Natural killer cell (primary cell): ENCODE data around the gene ST3GAL2. TPM values are rescaled to one million over a fixed set of nuclear protein-coding genes. Genes with fewer than 3 reads are reported as not detected.

ENCODE experiments used
- ATAC-seq, 3 donors: fragments of 150-1000 bp in 2 of 3; fragments of 200-7000 bp in 1 of 3; cut with Tn5 transposase; 1 replicate in 1 of 3; 2 replicates in 2 of 3; pipeline ENCODE4 v1.10.0; 2021; ENCODE audit warnings: mild to moderate bottlenecking in 2 of 3, moderate library complexity in 2 of 3
- DNase-seq, 2 donors: peaks; one replicate each; pipeline versions ENCODE4 v3.0.0 to v3.0.0-alpha.2; 2013 to 2021; ENCODE audit warnings: mixed read lengths in 1 of 2
- H3K27ac ChIP-seq: one replicate; pipeline ENCODE4 v1.5.1; 2013; ENCODE audit warnings: mild to moderate bottlenecking, low read length
- H3K27me3 ChIP-seq: one replicate; pipeline ENCODE4 v1.6.1; 2013; ENCODE audit warnings: low read length; ENCODE audit not compliant: control insufficient read depth, insufficient read depth
- H3K36me3 ChIP-seq: one replicate; pipeline ENCODE4 v1.6.1; 2013; ENCODE audit warnings: low read length; ENCODE audit not compliant: control insufficient read depth, insufficient read depth
- H3K4me1 ChIP-seq: one replicate; pipeline ENCODE4 v1.6.1; 2013; ENCODE audit warnings: low read length; ENCODE audit not compliant: control insufficient read depth, insufficient read depth
- H3K4me3 ChIP-seq: one replicate; pipeline ENCODE4 v1.5.1; 2013; ENCODE audit warnings: low read length
- H3K9me3 ChIP-seq: one replicate; pipeline ENCODE4 v1.6.1; 2013; ENCODE audit warnings: low read length; ENCODE audit not compliant: control insufficient read depth, insufficient read depth
- H3K27ac Mint-ChIP-seq, 2 donors: one replicate each; pipeline ENCODE4 v1.8.0; 2022; ENCODE audit warnings: mild to moderate bottlenecking in 2 of 2, mixed read lengths in 2 of 2, moderate library complexity in 1 of 2
- H3K27me3 Mint-ChIP-seq, 2 donors: one replicate each; pipeline ENCODE4 v1.8.0; 2022; ENCODE audit warnings: low read depth in 2 of 2, mixed read lengths in 2 of 2
- H3K36me3 Mint-ChIP-seq: one replicate; pipeline ENCODE4 v1.8.0; 2022; ENCODE audit warnings: mixed read lengths
- H3K4me1 Mint-ChIP-seq, 2 donors: one replicate each; pipeline ENCODE4 v1.8.0; 2022; ENCODE audit warnings: mixed read lengths in 2 of 2
- H3K4me3 Mint-ChIP-seq: one replicate; pipeline ENCODE4 v1.8.0; 2022; ENCODE audit warnings: mild to moderate bottlenecking, moderate library complexity, mixed read lengths
- H3K9me3 Mint-ChIP-seq, 2 donors: one replicate each; pipeline ENCODE4 v1.8.0; 2022; ENCODE audit warnings: mixed read lengths in 2 of 2
- CTCF ChIP-seq: fragments of 200-600 bp; IDR thresholded peaks from one replicate; pipeline ENCODE4 v1.8.0; 2022; ENCODE audit warnings: antibody characterized with exemption
- WGBS: methylation state at CpG from one replicate; pipeline ENCODE4 v1.1.7; 2013; ENCODE audit warnings: missing lambda C conversion rate; ENCODE audit not compliant: insufficient coverage; 5-methylcytosine and 5-hydroxymethylcytosine counted together
- intact Hi-C: fragments of 100-400 bp; cut with micrococcal nuclease; formaldehyde crosslinking; loops from one replicate; pipeline ENCODE4 v1.14.2; 2022
- total RNA-seq, 4 donors: library from RNA; stranded (reverse); fragments of 120-200 nt in 1 of 4; gene quantifications; one replicate each; pipeline versions ENCODE4 v1.2.3 to v1.2.4, GENCODE V29; 2013 to 2022

The ST3GAL2 gene
- total RNA-seq, 3 donors from 2014 or later (not counting 1 experiment from before 2014, with no cell fraction given) = 25.9 to 39.1 (median 36.9) TPM

GRCh38 chr16:70441406-70441990, 2.6 kb upstream of the ST3GAL2 start:
- no peak for ATAC-seq
- Mint-ChIP-seq H3K27me3 (no peaks in the 10 kb centered on the region), H3K4me3 (peak overlapping the region; percentile 35), H3K27ac (no peak overlapping the region), H3K4me1 (peaks cover 17 to 21% of the 10 kb centered on the region in 2 donors), H3K36me3 (no peaks in the 10 kb centered on the region), H3K9me3 (no peaks in the 10 kb centered on the region)
- peaks cover 25% of the 10 kb centered on the region for H3K4me1 ChIP-seq
- no peaks in the 10 kb centered on the region for H3K9me3 ChIP-seq
- no peak for TF ChIP-seq CTCF
- DNase-seq = no peak
- no peak overlapping the region for H3K27ac ChIP-seq
- WGBS = 91% methylated on average over 8 of the region's 8 CpGs
- no peak overlapping the region for H3K4me3 ChIP-seq
- H3K36me3 ChIP-seq = no peaks in the 10 kb centered on the region
- H3K27me3 ChIP-seq = no peaks in the 10 kb centered on the region
- intact Hi-C loops = no loop called here

- Histone ChIP-seq H3K27ac (no peak overlapping the region), H3K4me3 (no peak overlapping the region), H3K4me1 (peaks cover 25% of the 10 kb centered on the region), H3K27me3 (no peaks in the 10 kb centered on the region), H3K9me3 (no peaks in the 10 kb centered on the region), H3K36me3 (no peaks in the 10 kb centered on the region)
- DNase-seq = no peak
- Mint-ChIP-seq H3K4me1 (peaks cover 19 to 24% of the 10 kb centered on the region in 2 donors), H3K27me3 (no peaks in the 10 kb centered on the region), H3K36me3 (no peaks in the 10 kb centered on the region), H3K27ac (peak overlapping the region; percentile 63 to 89), H3K9me3 (no peaks in the 10 kb centered on the region), H3K4me3 (peak overlapping the region; percentile 91)
- ATAC-seq = no peak
- intact Hi-C loops = no loop called here
- WGBS = 88% methylated on average over 11 of the region's 11 CpGs
- no peak for TF ChIP-seq CTCF
Observed at GRCh38 chr16:70440009-70440692, 1.3 kb upstream of the ST3GAL2 start.

GRCh38 chr16:70438585-70438968, 323 bp downstream of the ST3GAL2 start:
- H3K27ac Mint-ChIP-seq = peak overlapping the region; percentile 74 to 89
- no peaks in the 10 kb centered on the region for H3K36me3 Mint-ChIP-seq
- peaks cover 31% of the 10 kb centered on the region for H3K4me1 ChIP-seq
- under 1% methylated on average over 39 of the region's 39 CpGs for WGBS
- no peak for DNase-seq
- H3K36me3 ChIP-seq = no peaks in the 10 kb centered on the region
- no peaks in the 10 kb centered on the region for H3K9me3 ChIP-seq
- no peak for TF ChIP-seq CTCF
- no peaks in the 10 kb centered on the region for H3K27me3 ChIP-seq
- no peaks in the 10 kb centered on the region for H3K9me3 Mint-ChIP-seq
- H3K4me3 Mint-ChIP-seq = peak overlapping the region; percentile 96
- H3K27ac ChIP-seq = no peak overlapping the region
- intact Hi-C loops = loop anchor here (5.0 kb wide), 1 partner anchor 36 kb away; no protein-coding TSS in a partner anchor
- H3K27me3 Mint-ChIP-seq = no peaks in the 10 kb centered on the region
- peak overlapping the region; percentile 66 for H3K4me3 ChIP-seq
- no peak for ATAC-seq
- H3K4me1 Mint-ChIP-seq = peaks cover 19 to 30% of the 10 kb centered on the region in 2 donors
